Stimulated activated naive CD4-positive, alpha-beta T cell (primary cell): ENCODE data around the gene TASP1.
"Not testable (repeated sequence)": the region's sequence is repeated elsewhere in the genome, so short reads cannot be mapped to it uniquely, and the experiment has no call there.

Experiments used
- DNase-seq, 6 experiments: peaks; one replicate each; lab custom pipeline; 2025; lab: John Stamatoyannopoulos, UW

The TASP1 gene

GRCh38 chr20:13494019-13494418 lies 144.7 kb downstream of the TASP1 start:
- DNase-seq: no peak

- no peak for DNase-seq
Observed at GRCh38 chr20:13493143-13493542, 145.6 kb downstream of the TASP1 start.

GRCh38 chr20:13492001-13492481 lies 146.7 kb downstream of the TASP1 start:
- no peak for DNase-seq

GRCh38 chr20:13487202-13487601 lies 151.5 kb downstream of the TASP1 start:
- DNase-seq: no peak

- no peak for DNase-seq
Observed at GRCh38 chr20:13486694-13487093, 152.0 kb downstream of the TASP1 start.

GRCh38 chr20:13485576-13485975 lies 153.2 kb downstream of the TASP1 start:
- DNase-seq: no peak

GRCh38 chr20:13485019-13485418 lies 153.7 kb downstream of the TASP1 start:
- not testable (repeated sequence) for DNase-seq

- not testable (repeated sequence) for DNase-seq
Observed at GRCh38 chr20:13483472-13483871, 155.3 kb downstream of the TASP1 start.

- DNase-seq: no peak
Observed at GRCh38 chr20:13478366-13478765, 160.4 kb downstream of the TASP1 start.

- DNase-seq: no peak
Observed at GRCh38 chr20:13474467-13474866, 164.3 kb downstream of the TASP1 start.

GRCh38 chr20:13469262-13469661 lies 169.5 kb downstream of the TASP1 start:
- no peak for DNase-seq

GRCh38 chr20:13468166-13468565 lies 170.6 kb downstream of the TASP1 start:
- DNase-seq: no peak

- DNase-seq: no peak
Observed at GRCh38 chr20:13464702-13465101, 174.0 kb downstream of the TASP1 start.

GRCh38 chr20:13461849-13462458 lies 176.8 kb downstream of the TASP1 start:
- no peak for DNase-seq

- DNase-seq: no peak
Observed at GRCh38 chr20:13458860-13459451, 179.8 kb downstream of the TASP1 start.

GRCh38 chr20:13457487-13457886 lies 181.2 kb downstream of the TASP1 start:
- no peak for DNase-seq

- no peak for DNase-seq
Observed at GRCh38 chr20:13455713-13456112, 183.0 kb downstream of the TASP1 start.

GRCh38 chr20:13453367-13453766 lies 185.4 kb downstream of the TASP1 start:
- DNase-seq: no peak

- no peak for DNase-seq
Observed at GRCh38 chr20:13452470-13453124, 186.1 kb downstream of the TASP1 start.

GRCh38 chr20:13449868-13450434 lies 188.8 kb downstream of the TASP1 start:
- DNase-seq: no peak

- DNase-seq: no peak
Observed at GRCh38 chr20:13447385-13448180, 191.1 kb downstream of the TASP1 start.

GRCh38 chr20:13443690-13444089 lies 195.0 kb downstream of the TASP1 start:
- DNase-seq: no peak
